GM23338 (cell line): ENCODE measurements around the gene PAX5. TPM values are rescaled to one million over a fixed set of nuclear protein-coding genes. Genes with fewer than 3 reads are reported as not detected.

Experiments
- ATAC-seq: fragments of 200-7000 bp; cut with Tn5 transposase; 3 replicates; pipeline ENCODE4 v1.9.1; 2020
- DNase-seq: peaks from one replicate; pipeline ENCODE4 v3.0.0-alpha.2; 2015; ENCODE audit warnings: low spot score
- H2AFZ ChIP-seq: fragments of 200-600 bp; sonication (generic); 2 replicates; pipeline ENCODE4 v1.8.0; 2016; ENCODE audit warnings: antibody characterized with exemption, mild to moderate bottlenecking, moderate library complexity
- H3F3A ChIP-seq: fragments of 200-600 bp; sonication (generic); replicated peaks from 2 replicates; pipeline ENCODE4 v1.8.0; 2017; ENCODE audit warnings: antibody characterized with exemption, mixed run types, low read depth
- H3K27ac ChIP-seq: fragments of 200-600 bp; sonication (generic); 2 replicates; pipeline ENCODE4 v1.6.1; 2016; ENCODE audit warnings: low read depth
- H3K27me3 ChIP-seq: fragments of 200-600 bp; sonication (generic); 2 replicates; pipeline ENCODE4 v1.8.0; 2016; ENCODE audit warnings: mild to moderate bottlenecking, mixed run types, moderate library complexity; ENCODE audit not compliant: insufficient read depth
- H3K36me3 ChIP-seq: fragments of 200-600 bp; sonication (generic); 2 replicates; pipeline ENCODE4 v1.8.0; 2016; ENCODE audit warnings: mild to moderate bottlenecking; ENCODE audit not compliant: insufficient read depth
- H3K4me1 ChIP-seq: fragments of 200-600 bp; sonication (generic); 2 replicates; pipeline ENCODE4 v1.8.0; 2016; ENCODE audit warnings: mild to moderate bottlenecking, moderate library complexity; ENCODE audit not compliant: insufficient read depth
- H3K4me2 ChIP-seq: fragments of 200-600 bp; sonication (generic); 2 replicates; pipeline ENCODE4 v1.7.1; 2017; ENCODE audit warnings: mixed run types
- H3K4me3 ChIP-seq: fragments of 200-600 bp; sonication (generic); 2 replicates; pipeline ENCODE4 v1.6.1; 2016; ENCODE audit warnings: mixed run types
- H3K79me2 ChIP-seq: fragments of 200-600 bp; sonication (generic); replicated peaks from 2 replicates; pipeline ENCODE4 v1.8.0; 2017; ENCODE audit warnings: mild to moderate bottlenecking; ENCODE audit not compliant: insufficient read depth
- H3K9me2 ChIP-seq: fragments of 200-600 bp; sonication (generic); 2 replicates; pipeline ENCODE4 v1.8.0; 2017; ENCODE audit not compliant: insufficient read depth
- H4K20me1 ChIP-seq: fragments of 200-600 bp; sonication (generic); replicated peaks from 2 replicates; pipeline ENCODE4 v1.8.0; 2017; ENCODE audit warnings: mild to moderate bottlenecking; ENCODE audit not compliant: insufficient read depth
- H3K27ac Mint-ChIP-seq: 2 replicates; pipeline ENCODE4 v1.8.0; 2020; ENCODE audit warnings: inconsistent platforms, mild to moderate bottlenecking, moderate library complexity, mixed read lengths
- H3K27me3 Mint-ChIP-seq: 3 replicates; pipeline ENCODE4 v1.8.0; 2022; ENCODE audit warnings: low read depth, mild to moderate bottlenecking, moderate library complexity, mixed read lengths, inconsistent platforms; ENCODE audit not compliant: insufficient read depth, poor library complexity
- H3K36me3 Mint-ChIP-seq: 3 replicates; pipeline ENCODE4 v1.8.0; 2021; ENCODE audit warnings: low read depth, mild to moderate bottlenecking, inconsistent platforms, moderate library complexity, mixed read lengths
- H3K4me1 Mint-ChIP-seq: 3 replicates; pipeline ENCODE4 v1.8.0; 2020; ENCODE audit warnings: mild to moderate bottlenecking, inconsistent platforms, mixed read lengths
- H3K4me3 Mint-ChIP-seq: 3 replicates; pipeline ENCODE4 v1.8.0; 2021; ENCODE audit warnings: moderate library complexity, mild to moderate bottlenecking, inconsistent platforms, mixed read lengths
- H3K9me3 Mint-ChIP-seq: 3 replicates; pipeline ENCODE4 v1.8.0; 2020; ENCODE audit warnings: moderate library complexity, mild to moderate bottlenecking, inconsistent platforms, mixed read lengths
- CREB1 ChIP-seq: fragments of 250-450 bp; sonication (Bioruptor Pico); IDR thresholded peaks from 2 replicates; pipeline ENCODE4 v1.5.0; 2020; ENCODE audit warnings: low read depth, mild to moderate bottlenecking, moderate library complexity
- CTCF ChIP-seq, 2 experiments: fragments of 200-600 bp in 1 of 2; sonication (generic) in 1 of 2; conservative IDR thresholded peaks; 2 replicates each; pipeline versions ENCODE4 v1.5.1 to v1.6.1; 2016 to 2017; ENCODE audit warnings: antibody characterized with exemption in 2 of 2, low read depth in 2 of 2, mild to moderate bottlenecking in 2 of 2, moderate library complexity in 1 of 2
- ETS1 ChIP-seq: IDR thresholded peaks from 2 replicates; pipeline ENCODE4 v1.6.1; 2016; ENCODE audit warnings: antibody characterized with exemption
- EZH2 ChIP-seq: fragments of 200-600 bp; sonication (generic); IDR thresholded peaks from one replicate; pipeline ENCODE4 v1.8.0; 2017; ENCODE audit warnings: antibody characterized with exemption, mild to moderate bottlenecking, low read depth; ENCODE audit not compliant: unreplicated experiment
- EZH2phosphoT487 ChIP-seq: fragments of 200-600 bp; sonication (generic); IDR thresholded peaks from one replicate; pipeline ENCODE4 v1.8.1; 2018; ENCODE audit warnings: antibody characterized with exemption; ENCODE audit not compliant: unreplicated experiment
- JUNB ChIP-seq: IDR thresholded peaks from one replicate; pipeline ENCODE4 v1.6.1; 2016; ENCODE audit warnings: antibody characterized with exemption; ENCODE audit not compliant: unreplicated experiment
- NANOG ChIP-seq: IDR thresholded peaks from 2 replicates; pipeline ENCODE4 v1.6.1; 2016; ENCODE audit warnings: antibody characterized with exemption, borderline replicate concordance
- POLR2AphosphoS5 ChIP-seq: IDR thresholded peaks from 2 replicates; pipeline ENCODE4 v1.6.1; 2016; ENCODE audit warnings: antibody characterized with exemption, low read depth
- REST ChIP-seq: IDR thresholded peaks from one replicate; pipeline ENCODE4 v1.6.1; 2018; ENCODE audit warnings: antibody characterized with exemption; ENCODE audit not compliant: unreplicated experiment
- STAT1 ChIP-seq: IDR thresholded peaks from one replicate; pipeline ENCODE4 v1.6.1; 2016; ENCODE audit warnings: antibody characterized with exemption; ENCODE audit not compliant: unreplicated experiment
- ZNF114 ChIP-seq: fragments of 250-450 bp; sonication (Bioruptor Pico); IDR thresholded peaks from 2 replicates; pipeline ENCODE4 v1.5.0; 2020; ENCODE audit warnings: mild to moderate bottlenecking, moderate library complexity
- ZNF331 ChIP-seq: fragments of 250-450 bp; sonication (Bioruptor Pico); IDR thresholded peaks from 2 replicates; pipeline ENCODE4 v1.5.0; 2020; ENCODE audit warnings: low read depth, mild to moderate bottlenecking, moderate library complexity
- ZNF462 ChIP-seq: fragments of 250-450 bp; sonication (Bioruptor Pico); IDR thresholded peaks from 2 replicates; pipeline ENCODE4 v1.5.0; 2020; ENCODE audit warnings: mild to moderate bottlenecking, moderate library complexity
- polyA plus RNA-seq: library from polyadenylated mRNA; unstranded; fragments of >200 nt; fragmentation: Nextera tagmentation; extraction: Ambion mirVana; gene quantifications from 2 replicates; pipeline ENCODE4 v1.2.1, GENCODE V29; 2016
- total RNA-seq: library from RNA; depleted of rRNA; stranded (reverse); fragments of >200 nt; shearing (Covaris generic); gene quantifications from 2 replicates; pipeline ENCODE4 v1.2.3, GENCODE V29; 2014

Gene PAX5
- total and polyA plus RNA-seq, 2 experiments from 2014 or later, result 0.17 to 0.60 TPM

GRCh38 chr9:36964791-36965190, 69.3 kb downstream of the PAX5 start:
- no peak for DNase-seq
- no peaks in the 10 kb centered on the region for H4K20me1 ChIP-seq
- no peaks in the 10 kb centered on the region for H3K79me2 ChIP-seq
- H3K4me3 Mint-ChIP-seq, result no peak overlapping the region
- H3K4me1 ChIP-seq, result no peaks in the 10 kb centered on the region
- no peak overlapping the region for H2AFZ ChIP-seq
- no peaks in the 10 kb centered on the region for H3K9me3 Mint-ChIP-seq
- peaks cover 4% of the 10 kb centered on the region; the same call in 1 of the 3 replicates for H3K4me1 Mint-ChIP-seq
- H3K4me2 ChIP-seq, result no peak overlapping the region
- peaks cover 25% of the 10 kb centered on the region for H3K27me3 Mint-ChIP-seq
- H3K27me3 ChIP-seq, result no peaks in the 10 kb centered on the region
- H3K4me3 ChIP-seq, result no peak overlapping the region
- H3F3A ChIP-seq, result no peaks in the 10 kb centered on the region
- H3K36me3 Mint-ChIP-seq, result no peaks in the 10 kb centered on the region
- ATAC-seq, result no peak
- TF ChIP-seq ZNF331, result no peak
- no peak for TF ChIP-seq CREB1 (CRISPR knock-in tag)
- no peak for TF ChIP-seq JUNB
- no peak for TF ChIP-seq CTCF (conservative IDR thresholded peaks at IDR 0.05; ENCODE audit: low read depth in 2 of 2)
- TF ChIP-seq POLR2AphosphoS5, result no peak
- TF ChIP-seq EZH2phosphoT487, result no peak
- TF ChIP-seq ZNF114, result no peak
- TF ChIP-seq REST, result no peak
- TF ChIP-seq STAT1, result no peak
- no peak for TF ChIP-seq NANOG
- no peak for TF ChIP-seq EZH2
- TF ChIP-seq ETS1, result no peak
- no peak for TF ChIP-seq ZNF462 (CRISPR knock-in tag)
- H3K27ac Mint-ChIP-seq, result no peak overlapping the region
- H3K27ac ChIP-seq, result no peak overlapping the region
- no peaks in the 10 kb centered on the region for H3K36me3 ChIP-seq
- no peaks in the 10 kb centered on the region for H3K9me2 ChIP-seq
